GM21619 (cell line): ENCODE data around the gene IFNAR1.
"Not testable (repeated sequence)": the region's sequence is repeated elsewhere in the genome, so short reads cannot be mapped to it uniquely, and the experiment has no call there.

Experiments
- ATAC-seq: cut with Tn5 transposase; IDR thresholded peaks from one replicate; pipeline ENCODE4 v1.9.1; 2021; ENCODE audit not compliant: unreplicated experiment

Gene IFNAR1

DNA sequence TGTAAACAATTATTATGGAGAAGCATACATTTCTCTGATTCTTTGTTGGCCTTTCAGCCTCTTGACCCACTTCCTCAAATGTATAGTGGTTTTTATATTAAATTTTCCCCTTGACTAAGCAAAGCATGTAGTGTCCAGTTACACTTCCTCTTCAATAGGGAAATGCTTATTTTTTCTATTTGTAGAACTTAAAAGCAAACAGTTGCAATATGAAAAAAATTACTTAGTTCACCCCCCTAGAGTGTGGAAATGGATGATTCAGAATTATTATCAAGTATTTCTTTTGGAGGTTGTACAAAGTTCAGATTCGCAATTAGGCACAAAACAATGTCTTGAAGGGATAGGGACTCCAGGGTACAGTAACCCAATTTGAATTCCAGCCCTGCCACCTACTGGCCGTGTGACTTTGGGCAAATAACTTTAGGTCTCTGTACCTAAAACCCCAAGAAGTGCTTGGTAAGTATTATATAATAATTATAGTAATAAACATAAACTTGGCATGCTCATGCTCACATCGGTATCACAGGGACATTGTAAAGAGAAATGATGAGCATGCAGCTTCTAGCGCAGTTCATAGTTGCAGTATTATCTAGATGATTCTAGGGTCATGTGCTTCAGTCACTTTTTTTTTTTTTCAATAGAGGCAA is 49.8 kb downstream of the IFNAR1 start:
- ATAC-seq, result no peak

DNA sequence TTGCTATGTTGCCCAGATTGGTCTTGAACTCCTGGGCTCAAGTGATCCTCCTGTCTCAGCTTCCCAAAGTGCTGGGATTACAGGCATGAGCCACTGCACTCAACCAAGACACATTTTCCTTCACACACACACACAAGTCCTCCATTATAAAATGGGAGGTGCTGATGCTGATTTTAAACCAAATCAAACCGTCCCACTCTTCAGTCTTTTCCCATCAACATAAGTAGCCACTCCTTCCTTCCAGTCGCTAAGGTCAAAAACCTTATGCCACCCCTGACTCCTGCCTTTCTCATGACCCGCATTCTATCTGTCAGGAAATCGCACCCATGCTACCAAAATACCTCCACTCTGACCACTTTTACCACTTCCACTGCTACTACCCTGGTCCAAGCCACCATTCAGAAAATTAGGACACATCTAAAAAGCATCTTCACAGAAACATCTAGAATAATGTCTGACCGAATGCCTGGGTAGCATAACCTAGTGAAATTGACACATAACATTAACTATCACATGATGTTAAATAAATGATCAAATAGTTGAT is 50.4 kb downstream of the IFNAR1 start:
- no peak for ATAC-seq

DNA sequence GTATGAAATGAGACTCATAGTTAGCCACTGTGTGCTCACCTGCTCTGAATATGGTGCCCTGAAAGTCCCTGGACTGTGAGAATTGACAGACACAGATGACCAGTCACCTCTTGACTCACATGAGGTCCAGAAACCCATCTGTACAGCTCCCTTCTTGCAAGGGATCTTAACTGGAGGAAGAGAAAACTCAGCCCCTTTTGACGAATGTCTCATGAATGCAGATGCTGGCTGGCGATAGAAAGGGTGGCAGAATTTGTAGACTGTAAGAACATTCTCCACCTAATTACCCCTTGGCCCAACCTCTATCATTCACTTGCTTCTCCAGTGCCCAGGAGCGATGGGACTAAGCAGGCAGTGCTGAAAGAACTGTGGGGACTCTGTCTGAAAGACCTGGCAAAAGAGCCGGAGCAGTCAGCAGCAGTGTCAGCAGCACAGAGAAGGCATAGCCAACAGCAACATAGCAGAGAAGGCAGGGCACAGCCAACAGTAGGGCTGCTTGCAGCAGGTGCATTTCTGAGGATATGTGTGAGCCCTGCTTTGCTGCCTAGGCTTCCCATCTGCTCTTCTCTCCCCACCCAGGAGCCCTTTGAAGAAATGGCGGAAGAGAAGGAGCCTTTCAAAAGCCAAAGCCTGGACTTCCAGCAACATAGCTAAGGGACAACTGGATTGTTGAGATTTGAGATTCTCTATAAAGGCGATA is 52.6 kb downstream of the IFNAR1 start:
- ATAC-seq, result no peak

DNA sequence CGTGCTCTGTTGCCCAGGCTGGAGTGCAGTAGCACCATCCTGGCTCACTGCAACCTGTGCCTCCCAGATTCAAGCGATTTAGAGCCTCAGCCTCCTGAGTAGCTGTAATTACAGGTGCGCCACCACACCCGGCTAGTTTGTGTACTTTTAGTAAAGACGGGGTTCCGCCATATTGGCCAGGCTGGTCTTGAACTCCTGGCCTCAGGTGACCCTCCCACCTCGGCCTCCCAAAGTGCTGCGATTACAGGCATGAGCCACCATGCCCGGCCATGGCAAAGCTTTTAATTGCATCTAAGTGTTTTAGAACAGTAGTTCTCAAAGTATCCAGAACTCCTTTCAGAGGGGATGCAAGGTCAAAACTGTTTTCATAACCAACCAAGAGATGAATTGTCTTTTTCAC is 53.3 kb downstream of the IFNAR1 start:
- ATAC-seq, result no peak

DNA sequence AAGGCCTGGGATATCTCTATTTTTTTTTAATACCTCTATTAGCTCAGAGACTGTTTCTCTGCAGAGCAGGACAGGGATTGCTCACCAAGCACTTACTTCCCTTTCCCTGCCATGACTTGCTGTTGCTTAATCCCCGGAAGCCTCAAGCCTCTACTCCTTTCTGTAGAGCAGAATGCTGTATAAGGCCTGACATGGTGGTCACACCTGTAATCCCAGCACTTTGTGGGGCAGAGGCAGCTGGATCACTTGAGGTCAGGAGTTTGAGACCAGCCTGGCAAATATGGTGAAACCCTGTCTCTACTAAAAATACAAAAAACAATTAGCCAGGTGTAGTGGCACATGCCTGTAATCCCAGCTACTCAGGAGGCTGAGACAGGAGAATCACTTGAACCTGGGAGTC is 55.2 kb downstream of the IFNAR1 start:
- not testable (repeated sequence) for ATAC-seq

DNA sequence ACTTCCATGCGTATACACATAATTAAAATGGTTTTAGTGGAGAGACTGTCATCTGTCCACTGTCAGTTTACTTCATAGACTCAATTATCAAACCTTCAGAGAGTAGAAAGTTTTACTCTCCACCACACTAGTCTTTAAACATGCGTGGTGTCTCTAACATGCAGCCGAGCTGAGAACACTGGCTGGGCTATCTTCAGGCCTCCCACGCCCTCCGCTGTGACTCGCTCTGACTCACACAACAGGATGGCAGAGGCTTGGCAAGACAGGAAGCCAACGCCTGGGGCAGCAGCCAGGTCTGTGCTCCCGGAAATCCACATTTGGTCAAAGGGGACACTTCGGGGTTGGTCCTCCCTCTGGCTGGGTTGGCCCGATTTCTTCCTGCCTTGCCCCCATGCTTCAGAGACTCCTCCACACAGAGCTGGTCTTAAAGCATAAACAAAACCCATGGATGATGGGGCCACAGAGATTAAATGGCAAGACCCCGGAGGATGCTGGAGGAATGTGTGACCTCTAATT is 55.8 kb downstream of the IFNAR1 start:
- peak; percentile 40 for ATAC-seq

DNA sequence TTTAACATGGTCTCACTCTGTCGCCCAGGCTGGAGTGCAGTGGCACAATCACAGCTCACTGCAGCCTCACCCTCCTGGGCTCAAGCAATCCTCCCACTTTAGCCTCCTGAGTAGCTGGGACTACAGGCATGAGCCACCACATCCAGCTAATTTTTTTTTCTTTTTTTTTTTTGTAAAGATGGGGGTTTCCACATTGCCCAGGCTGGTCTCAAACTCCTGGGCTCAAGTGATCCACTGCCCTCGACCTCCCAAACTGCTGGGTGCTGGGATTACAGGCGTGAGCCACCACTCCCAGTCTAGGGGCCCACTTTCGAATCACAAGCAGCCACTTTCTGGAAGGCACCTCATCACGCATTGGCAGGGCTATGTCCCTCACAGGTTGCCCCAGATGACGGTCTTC is 56.6 kb downstream of the IFNAR1 start:
- ATAC-seq, result not testable (repeated sequence)

DNA sequence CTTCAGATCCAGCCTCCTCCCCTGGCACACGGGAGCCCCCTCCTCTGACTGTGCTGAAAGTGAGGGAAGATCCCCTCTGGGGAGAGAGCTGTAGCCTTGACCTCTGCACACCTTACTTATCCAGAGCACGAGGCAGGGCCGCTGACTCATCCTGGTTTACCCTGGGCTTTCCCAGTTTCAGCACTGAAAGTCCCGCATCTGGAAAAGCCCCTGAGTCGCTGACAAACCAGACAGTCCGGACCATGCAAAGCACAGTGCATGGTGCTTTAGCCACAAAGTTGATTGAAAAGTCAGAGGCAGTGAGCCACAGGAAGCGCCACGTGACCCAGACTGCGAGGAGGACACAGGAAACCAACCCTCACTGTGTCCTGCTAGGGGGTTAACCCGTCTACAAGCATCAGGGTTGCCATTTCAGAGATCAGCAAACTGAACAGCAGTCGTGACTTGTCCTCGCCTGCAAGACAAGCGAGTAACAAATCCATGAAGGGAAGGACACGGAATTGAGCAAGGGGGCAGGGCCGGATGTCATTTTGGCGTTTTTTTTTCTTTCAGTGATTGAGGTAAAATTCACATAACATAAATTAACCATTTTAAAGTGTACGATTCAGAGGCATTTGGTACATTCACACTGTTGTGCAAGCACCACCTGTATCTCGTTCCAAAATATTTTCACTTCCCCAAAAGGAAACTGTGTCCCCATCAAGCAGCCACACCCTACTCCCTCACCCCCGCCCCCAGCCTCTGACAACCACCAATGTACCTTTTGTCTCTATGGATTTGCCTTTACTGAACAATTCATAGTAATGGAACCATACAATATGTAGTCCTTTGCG is 58.5 kb downstream of the IFNAR1 start:
- ATAC-seq, result peak; percentile 75

DNA sequence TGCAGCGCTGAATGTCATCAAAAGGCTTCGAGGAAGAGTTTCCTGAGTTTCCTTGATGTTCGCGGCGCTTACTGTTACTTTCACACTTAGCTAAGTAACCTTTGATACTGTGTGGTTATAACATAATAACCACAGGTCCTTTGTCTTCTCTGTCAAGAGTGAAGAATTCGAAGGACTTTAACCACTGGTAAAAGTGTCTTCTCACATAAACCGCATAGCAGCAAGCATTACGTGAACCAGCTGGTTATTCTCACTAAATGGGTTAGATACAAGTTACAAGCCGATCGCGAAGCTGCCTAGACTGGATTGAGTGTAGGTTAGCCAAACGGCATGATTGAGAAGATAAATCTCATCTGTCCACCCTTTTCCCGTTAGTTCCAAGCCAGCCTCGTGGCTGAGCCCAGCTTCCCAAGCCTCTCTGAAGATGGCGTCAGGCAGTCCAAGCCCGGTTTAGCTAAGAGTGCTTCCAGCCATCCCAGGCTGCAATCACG is 60.1 kb downstream of the IFNAR1 start:
- ATAC-seq, result no peak

DNA sequence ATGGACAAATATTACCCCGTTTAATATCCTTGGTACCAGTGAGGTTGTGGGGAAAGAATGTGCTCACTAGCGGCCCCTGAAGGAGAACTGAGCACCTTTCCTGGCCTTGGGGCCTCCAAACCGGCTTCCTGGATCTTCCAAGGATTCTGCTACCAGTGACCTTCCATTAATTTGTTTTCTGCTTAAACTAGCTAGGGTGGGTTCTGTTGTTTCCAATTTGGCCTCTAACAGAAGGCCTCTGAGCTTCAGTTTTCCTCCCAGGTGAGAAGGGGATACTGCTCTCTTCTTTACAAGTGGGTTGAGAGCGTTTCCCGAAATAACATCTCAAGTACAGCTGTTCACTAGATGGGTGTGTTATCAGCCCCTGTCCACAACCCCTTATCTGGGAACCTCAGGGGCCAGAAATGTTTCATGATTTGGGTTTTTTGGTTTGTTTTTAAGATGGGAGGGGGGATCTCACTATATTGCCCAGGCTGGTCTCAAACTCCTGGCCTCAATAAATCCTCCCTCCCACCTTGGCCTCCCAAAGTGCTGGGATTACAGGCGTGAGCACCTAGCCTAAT is 61.5 kb downstream of the IFNAR1 start:
- no peak for ATAC-seq

DNA sequence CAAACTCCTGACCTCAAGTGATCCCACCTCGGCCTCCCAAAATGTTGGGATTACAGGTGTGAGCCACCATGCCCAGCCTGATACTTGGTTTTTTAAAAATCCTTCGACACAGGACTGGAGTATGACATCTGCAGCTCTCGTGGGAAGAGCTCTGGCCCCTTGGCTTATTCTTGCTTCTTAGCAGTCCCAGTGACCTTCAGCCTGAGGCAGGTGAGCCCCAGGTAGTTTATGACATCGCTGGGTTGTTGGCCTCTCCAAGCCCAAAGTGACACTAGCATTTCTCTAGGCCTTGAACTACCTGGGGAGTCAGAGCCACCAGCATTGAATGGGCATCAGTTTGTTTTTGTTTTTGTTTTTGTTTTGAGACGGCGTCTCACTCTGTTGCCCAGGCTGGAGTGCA is 62.5 kb downstream of the IFNAR1 start:
- no peak for ATAC-seq

DNA sequence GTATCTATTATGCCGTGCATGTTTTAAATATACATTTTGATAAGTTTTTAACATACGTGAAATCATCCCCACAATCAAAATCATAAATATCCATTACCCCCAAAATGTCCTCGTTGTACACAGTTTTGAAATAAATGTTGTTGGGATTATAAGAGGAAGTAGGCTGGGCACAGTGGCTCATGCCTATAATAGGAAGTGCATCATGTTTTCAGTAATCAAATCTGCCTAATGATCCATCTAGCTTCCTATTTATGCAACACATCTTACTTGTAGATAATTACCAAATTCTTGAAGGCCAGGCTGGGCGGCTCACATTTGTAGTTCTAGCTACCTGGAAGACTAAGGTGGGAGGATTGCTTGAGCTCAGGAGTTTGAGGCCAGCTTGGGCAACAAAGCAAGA is 63.4 kb downstream of the IFNAR1 start:
- ATAC-seq, result no peak

DNA sequence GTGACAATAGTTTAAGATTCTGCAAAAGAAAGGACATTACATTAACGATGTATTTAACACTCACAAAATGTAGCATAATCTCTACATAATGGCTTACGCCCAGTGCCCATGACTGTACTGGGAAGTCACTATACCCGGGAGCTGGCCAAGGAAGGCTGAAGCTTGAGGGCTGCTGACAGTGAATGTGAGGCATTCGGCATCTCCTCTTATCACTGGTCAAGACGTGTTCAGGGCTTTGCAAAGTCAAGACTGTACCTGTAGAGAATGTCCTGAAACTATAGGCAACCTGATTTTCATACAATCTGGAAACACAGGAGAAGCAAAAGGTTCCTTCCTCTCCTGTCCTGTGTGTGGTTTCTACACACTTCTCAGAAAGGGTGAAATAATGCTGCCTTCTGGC is 65.7 kb downstream of the IFNAR1 start:
- ATAC-seq, result no peak

DNA sequence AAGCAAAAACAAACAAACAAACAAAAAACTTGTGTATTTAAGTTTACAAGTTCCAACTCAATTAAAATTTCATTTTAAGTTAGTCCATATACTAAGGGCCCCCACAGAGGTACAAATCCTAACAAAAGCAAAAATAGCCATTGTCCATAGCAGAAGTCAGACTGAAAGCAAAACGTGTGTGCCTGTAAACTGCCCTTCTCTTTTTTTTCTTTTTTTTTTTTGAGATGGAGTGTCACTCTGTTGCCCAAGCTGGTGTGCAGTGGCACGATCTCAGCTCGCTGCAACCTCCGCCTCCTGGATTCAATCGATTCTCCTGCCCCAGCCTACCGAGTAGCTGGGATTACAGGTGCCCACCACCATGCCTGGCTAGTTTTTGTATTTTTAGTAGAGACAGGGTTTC is 66.9 kb downstream of the IFNAR1 start:
- ATAC-seq, result no peak

DNA sequence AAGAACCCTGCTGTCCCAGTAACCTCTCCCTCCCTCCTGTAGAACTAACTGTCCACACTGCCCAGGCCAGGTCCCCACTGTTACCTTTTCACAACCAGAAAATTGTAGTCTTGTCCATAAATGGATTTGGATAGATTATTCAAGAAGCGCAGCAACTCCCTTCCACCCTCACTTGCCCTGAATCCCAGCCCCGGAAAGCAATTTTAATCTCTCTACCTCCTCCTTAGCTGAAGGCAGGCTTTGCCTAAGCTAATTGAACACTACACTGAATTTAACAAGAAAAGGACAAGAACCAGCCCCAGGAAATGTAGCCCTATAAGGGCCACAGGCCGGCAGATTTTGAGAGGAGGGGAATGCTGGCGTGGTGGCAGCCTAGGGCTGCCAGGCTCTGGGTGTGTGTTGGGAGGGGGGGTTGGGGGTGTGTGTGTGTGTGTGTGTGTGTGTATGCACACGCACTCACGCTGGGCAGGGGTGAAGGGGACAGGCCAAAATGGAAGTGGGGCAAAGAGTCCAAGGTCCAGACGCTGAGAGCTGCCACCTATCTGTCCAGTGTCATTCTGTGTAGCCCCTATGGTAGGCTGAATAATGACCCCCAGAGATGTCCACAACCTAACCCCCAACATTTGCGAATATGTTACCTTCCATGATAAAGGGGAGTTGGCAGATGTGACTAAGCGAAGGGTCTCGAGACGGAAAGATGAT is 67.7 kb downstream of the IFNAR1 start:
- ATAC-seq, result no peak

DNA sequence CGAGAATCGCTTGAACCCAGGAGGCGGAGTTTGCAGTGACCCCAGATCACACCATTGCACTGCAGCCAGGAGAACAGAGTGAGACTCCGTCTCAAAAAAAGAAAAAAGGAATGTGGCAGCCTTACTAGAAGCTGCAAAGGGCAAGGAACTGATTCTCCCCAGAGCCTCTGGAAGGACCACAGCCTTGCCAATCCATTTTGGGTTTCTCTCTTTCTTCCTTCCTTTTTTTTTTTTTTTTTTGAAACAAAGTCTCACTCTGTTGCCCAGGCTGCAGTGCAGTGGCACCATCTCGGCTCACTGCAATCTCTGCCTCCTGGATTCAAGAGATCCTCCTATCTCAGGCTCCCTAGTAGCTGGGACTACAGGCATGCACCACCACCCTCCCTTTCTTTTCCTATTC is 68.6 kb downstream of the IFNAR1 start:
- no peak for ATAC-seq

DNA sequence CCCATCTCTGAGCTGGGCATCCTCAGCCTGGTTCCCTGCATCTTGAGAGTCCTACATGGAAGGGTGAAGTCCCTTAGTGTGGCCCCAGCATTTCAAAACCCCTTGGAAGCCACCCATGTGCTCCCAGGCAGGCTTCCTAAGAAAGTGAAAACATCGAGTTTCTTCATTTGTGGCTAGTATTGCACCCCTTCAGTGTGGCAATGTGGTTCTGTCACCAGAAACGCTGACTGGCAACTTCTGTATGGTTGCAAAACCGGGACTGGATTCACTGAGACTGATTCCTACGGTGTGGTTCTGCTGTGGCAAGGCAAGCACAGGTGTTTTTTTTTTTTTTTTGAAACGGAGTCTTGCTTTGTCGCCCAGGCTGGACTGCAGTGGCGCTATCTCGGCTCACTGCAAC is 69.5 kb downstream of the IFNAR1 start:
- ATAC-seq, result no peak

DNA sequence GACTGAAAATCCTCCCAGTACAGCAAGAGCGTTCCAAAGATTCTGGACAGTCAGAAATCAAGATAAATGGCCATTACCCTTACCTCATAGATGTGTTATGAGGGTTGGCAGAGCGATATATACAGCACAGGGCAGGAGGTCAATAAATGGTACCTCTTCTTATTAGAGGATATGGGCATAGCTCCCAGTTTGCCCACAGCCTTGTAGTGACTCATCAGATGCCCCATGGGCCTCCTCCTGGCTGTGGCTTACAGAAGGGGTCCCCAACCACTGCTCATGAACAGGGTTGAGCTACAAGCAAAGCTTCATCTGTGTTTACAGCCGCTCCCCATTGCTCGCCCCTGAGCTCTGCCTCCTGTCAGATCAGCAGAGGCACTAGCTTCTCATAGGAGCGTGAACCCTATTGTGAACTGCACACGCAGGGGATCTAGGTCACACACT is 71.1 kb downstream of the IFNAR1 start:
- ATAC-seq, result no peak

DNA sequence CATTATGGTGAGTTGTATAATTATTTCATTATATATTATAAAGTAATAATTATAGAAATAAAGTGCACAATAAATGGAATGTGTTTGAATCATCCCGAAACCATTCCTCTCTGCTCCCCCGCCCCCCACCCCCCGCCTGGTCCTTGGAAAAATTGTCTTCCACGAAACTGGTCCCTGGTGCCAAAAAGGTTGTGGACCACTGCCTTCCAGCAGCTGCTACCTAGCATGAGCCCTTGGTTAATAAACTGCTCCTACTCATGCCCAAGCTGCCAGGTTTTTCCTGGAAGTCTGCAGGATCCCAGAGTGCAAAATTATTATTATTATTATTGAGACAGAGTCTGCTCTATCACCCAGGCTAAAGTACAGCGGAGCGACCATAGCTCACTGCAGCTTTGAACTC is 71.7 kb downstream of the IFNAR1 start:
- ATAC-seq, result no peak

DNA sequence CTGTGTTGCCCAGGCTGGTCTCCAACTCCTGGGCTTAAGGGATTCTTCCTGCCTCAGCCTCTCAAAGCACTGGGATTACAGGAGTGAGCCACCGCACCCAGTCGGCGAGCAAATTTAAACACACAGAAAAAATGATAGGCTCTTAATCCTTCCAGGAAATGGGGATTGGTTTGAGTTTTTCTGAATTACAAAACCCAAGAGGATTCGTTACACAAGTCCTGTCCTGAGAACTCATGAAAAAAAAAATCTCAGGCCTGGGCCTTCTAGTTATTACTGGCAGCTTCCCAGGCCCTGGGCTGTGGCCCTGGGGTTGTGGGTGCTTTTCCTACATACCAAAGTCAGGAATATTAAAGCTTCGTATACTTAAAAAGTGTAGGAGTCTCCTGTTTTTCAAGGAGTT is 72.2 kb downstream of the IFNAR1 start:
- no peak for ATAC-seq
